GM12875 (cell line): ENCODE results near the gene NLRP6.
"Not testable (repeated sequence)": the region's sequence is repeated elsewhere in the genome, so short reads cannot be mapped to it uniquely, and the experiment has no call there.

Experiments used
- H3K4me3 ChIP-seq: one replicate; pipeline ENCODE4 v1.5.1; 2011; ENCODE audit warnings: low read depth, low read length, control low read depth
- CTCF ChIP-seq: IDR thresholded peaks from 2 replicates; pipeline ENCODE4 v1.5.1; 2011; ENCODE audit warnings: low read depth, mild to moderate bottlenecking, control low read depth, inconsistent platforms, low read length, moderate library complexity, borderline replicate concordance; ENCODE audit not compliant: insufficient read depth

The NLRP6 gene

GRCh38 chr11:331358-332060 lies 53.3 kb downstream of the NLRP6 start:
- no peak overlapping the region for H3K4me3 ChIP-seq

GRCh38 chr11:332651-333480 lies 54.7 kb downstream of the NLRP6 start:
- H3K4me3 ChIP-seq: no peak overlapping the region

More at GRCh38 chr11:331358-332060, 53.3 kb downstream of the NLRP6 start:
- no peak for TF ChIP-seq CTCF

GRCh38 chr11:333616-334263 lies 55.5 kb downstream of the NLRP6 start:
- H3K4me3 ChIP-seq: not testable (repeated sequence)

More at GRCh38 chr11:332651-333480, 54.7 kb downstream of the NLRP6 start:
- no peak for TF ChIP-seq CTCF

GRCh38 chr11:334264-334994 lies 56.2 kb downstream of the NLRP6 start:
- no peak overlapping the region for H3K4me3 ChIP-seq
- TF ChIP-seq CTCF: no peak
